Measurements from ENCODE around the gene TLCD3B.

TLCD3B gene

DNA sequence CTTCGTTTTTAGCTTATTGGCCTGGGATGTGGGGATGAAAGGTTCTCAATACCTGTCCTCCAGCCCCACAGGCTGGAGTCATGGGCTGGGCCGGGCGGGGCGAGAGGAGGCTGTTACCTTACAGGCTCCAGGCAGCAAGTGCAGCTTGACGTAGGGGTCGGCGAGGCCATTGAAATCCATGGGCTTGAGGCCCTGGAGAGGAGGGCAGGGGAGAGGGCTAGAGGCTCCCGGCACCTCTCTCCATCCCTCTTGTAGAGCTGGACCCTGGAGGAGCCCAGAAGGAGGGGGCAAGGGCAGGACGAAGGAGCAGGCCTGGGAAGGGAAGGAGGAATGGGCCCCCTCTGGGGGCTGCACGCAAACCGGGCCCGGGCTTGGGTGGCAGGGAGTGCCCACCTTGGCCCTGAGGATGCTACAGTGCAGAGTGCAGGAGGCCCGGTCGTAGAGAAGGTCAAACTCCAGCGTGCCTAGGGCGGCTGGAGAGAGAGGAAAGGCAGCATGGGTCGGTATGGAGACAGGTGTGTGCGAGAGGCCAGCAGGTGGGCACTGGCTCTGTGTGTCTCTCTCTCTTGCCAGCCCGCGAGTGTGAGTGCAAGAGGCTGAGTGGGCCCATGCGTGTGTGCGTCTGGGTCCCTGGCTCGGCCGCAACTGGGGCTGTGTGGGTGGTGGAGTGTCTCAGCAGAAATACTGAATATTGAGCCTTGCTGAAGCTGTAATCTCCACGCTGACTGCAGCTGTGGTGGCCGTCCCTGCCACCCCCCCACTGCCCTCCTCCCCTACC, 21.8 kb downstream of the TLCD3B start:
- Histone ChIP-seq H3K4me3 (ENCODE audit: low read length) (no peak overlapping the region), H3K27me3 (ENCODE audit: insufficient read depth, low read length) (peaks cover 37% of the 10 kb centered on the region)

DNA sequence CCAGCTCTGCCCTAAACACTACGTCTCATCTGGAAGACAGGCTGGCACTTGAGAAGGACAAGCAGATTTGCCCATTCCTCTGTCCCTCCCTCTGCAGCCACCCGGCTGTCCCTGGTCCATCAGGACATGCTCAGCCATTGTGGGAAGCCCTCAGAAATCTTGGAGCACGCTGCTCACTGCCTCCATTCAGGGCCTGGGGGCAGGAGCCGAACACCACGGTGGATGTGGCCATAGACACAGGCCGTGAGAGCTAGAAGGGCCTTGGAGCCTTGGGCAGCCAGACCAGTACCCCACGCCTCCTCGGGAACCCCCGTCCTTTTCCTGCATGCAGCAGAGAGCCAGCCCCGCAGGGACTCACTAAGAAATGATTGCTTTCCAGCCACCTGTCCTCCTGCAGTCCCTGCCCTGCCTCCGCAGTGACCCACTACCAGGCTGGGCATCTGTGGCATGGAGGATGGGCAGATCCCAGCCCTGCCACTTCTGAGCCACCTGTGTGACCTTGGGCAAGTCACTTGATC, 23.6 kb downstream of the TLCD3B start:
- no peaks in the 10 kb centered on the region for H3K9me3 ChIP-seq (ENCODE audit: insufficient read depth, low read depth, low read length)
- H3K27ac ChIP-seq (ENCODE audit: low read length), result no peak overlapping the region
- no peaks in the 10 kb centered on the region; the same call in 1 of the 2 replicates for H3K36me3 ChIP-seq (ENCODE audit: insufficient read depth, low read depth, low read length)
- no peak overlapping the region for H3K4me3 ChIP-seq (ENCODE audit: low read length)
- H3K4me1 ChIP-seq (ENCODE audit: insufficient read depth, low read length), result no peaks in the 10 kb centered on the region; the same call in 1 of the 2 replicates
- H3K27me3 ChIP-seq (ENCODE audit: insufficient read depth, low read length), result peaks cover 33% of the 10 kb centered on the region
- H3K9ac ChIP-seq (ENCODE audit: low read depth, low read length), result no peak overlapping the region

More for the DNA sequence above, 21.8 kb downstream of the TLCD3B start:
- H3K36me3 ChIP-seq (ENCODE audit: insufficient read depth, low read depth, low read length), result no peaks in the 10 kb centered on the region
- no peaks in the 10 kb centered on the region for H3K9me3 ChIP-seq (ENCODE audit: insufficient read depth, low read depth, low read length)
- H3K4me1 ChIP-seq (ENCODE audit: insufficient read depth, low read length), result no peaks in the 10 kb centered on the region; the same call in 1 of the 2 replicates
- no peak overlapping the region for H3K9ac ChIP-seq (ENCODE audit: low read depth, low read length)
- H3K27ac ChIP-seq (ENCODE audit: low read length), result no peak overlapping the region

DNA sequence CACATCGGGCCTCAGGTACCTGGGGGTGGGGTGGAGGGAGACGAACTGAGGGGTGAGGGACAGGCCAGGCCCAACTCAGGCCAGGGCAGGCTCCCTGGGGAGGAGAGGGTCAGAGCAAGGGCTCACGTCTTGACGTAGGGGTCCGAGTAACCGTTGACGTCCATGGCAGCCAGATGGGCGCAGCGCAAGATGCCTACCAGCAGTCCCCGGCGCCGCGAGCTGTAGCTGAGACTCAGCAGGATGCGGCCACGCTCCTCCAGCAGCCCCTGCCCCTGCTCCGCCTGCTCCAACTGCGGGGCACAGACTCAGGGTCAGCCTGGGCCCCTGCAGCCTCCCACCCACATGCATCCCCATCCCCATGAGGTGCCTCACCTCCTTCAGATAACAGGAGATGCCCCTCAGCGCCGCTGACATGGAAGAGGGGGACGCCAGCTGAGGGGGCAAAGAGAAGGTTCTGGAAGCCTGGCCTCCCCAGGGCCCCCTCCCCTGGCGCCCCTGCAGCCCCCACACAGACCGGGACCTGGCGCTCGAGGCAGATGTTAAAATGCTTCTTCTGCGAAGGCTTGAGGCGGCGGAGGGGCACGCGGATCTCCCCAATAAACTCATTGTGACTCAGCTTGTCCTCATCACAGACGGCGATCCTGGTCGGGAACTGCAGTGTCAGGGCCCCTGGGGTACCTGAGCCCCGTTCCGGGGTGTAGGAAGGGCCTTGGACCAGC, 24.3 kb downstream of the TLCD3B start:
- Histone ChIP-seq H3K4me1 (ENCODE audit: insufficient read depth, low read length) (no peaks in the 10 kb centered on the region; the same call in 1 of the 2 replicates), H3K4me3 (ENCODE audit: low read length) (no peak overlapping the region), H3K27ac (ENCODE audit: low read length) (no peak overlapping the region), H3K9ac (ENCODE audit: low read depth, low read length) (no peak overlapping the region), H3K27me3 (ENCODE audit: insufficient read depth, low read length) (peaks cover 27% of the 10 kb centered on the region), H3K36me3 (ENCODE audit: insufficient read depth, low read depth, low read length) (no peaks in the 10 kb centered on the region; the same call in 1 of the 2 replicates), H3K9me3 (ENCODE audit: insufficient read depth, low read depth, low read length) (no peaks in the 10 kb centered on the region)

GRCh38 chr16:30006095-30006473, 25.0 kb downstream of the TLCD3B start:
- Histone ChIP-seq H3K27me3 (ENCODE audit: insufficient read depth, low read length) (peaks cover 22% of the 10 kb centered on the region), H3K9me3 (ENCODE audit: insufficient read depth, low read depth, low read length) (no peaks in the 10 kb centered on the region), H3K27ac (ENCODE audit: low read length) (no peak overlapping the region), H3K36me3 (ENCODE audit: insufficient read depth, low read depth, low read length) (no peaks in the 10 kb centered on the region; the same call in 1 of the 2 replicates), H3K4me3 (ENCODE audit: low read length) (no peak overlapping the region), H3K9ac (ENCODE audit: low read depth, low read length) (no peak overlapping the region), H3K4me1 (ENCODE audit: insufficient read depth, low read length) (peaks cover 2% of the 10 kb centered on the region; the same call in 1 of the 2 replicates)

DNA sequence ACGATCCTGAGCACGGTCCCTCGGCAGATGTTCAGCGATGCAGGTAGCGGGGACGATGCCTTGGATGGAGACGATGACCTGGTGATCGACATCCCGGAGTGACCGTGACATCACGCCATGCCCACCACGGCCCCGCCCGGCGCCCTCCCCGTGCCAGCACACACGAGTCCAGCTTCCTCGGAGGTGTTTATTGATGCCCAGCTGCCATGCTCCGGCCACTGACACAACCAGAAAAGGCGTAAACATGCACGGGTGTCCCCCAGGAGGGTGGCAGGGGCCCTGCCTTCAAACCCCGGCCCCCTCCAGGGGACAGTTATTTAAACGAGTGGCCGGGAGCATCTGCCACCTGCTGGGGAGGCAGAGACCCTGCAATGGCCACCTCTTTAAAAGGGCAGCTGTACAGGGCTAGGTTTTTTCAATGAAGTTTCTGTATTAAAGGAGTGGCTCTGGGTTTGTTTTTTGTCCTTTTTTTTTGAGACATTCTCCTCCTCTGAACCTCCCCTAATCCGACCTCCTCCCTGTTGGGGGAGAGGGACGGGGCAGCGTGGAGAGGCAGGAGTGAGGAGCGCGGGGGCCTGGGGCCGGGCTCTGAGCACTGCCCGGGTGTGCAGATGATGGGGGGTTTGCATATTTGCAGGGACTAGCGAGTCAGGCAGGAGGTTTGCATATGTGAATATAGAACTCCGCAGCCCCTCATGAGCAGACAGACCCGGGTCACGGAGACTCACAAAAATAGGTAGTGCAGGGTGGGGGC, 25.6 kb downstream of the TLCD3B start:
- no peak overlapping the region for H3K9ac ChIP-seq (ENCODE audit: low read depth, low read length)
- peaks cover 2% of the 10 kb centered on the region; the same call in 1 of the 2 replicates for H3K4me1 ChIP-seq (ENCODE audit: insufficient read depth, low read length)
- H3K27ac ChIP-seq (ENCODE audit: low read length), result no peak overlapping the region
- peaks cover 19% of the 10 kb centered on the region for H3K27me3 ChIP-seq (ENCODE audit: insufficient read depth, low read length)
- H3K36me3 ChIP-seq (ENCODE audit: insufficient read depth, low read depth, low read length), result no peaks in the 10 kb centered on the region; the same call in 1 of the 2 replicates
- H3K9me3 ChIP-seq (ENCODE audit: insufficient read depth, low read depth, low read length), result no peaks in the 10 kb centered on the region
- H3K4me3 ChIP-seq (ENCODE audit: low read length), result no peak overlapping the region

GRCh38 chr16:30004811-30005242, 26.2 kb downstream of the TLCD3B start:
- Histone ChIP-seq H3K4me3 (ENCODE audit: low read length) (no peak overlapping the region), H3K9me3 (ENCODE audit: insufficient read depth, low read depth, low read length) (no peaks in the 10 kb centered on the region), H3K27me3 (ENCODE audit: insufficient read depth, low read length) (peaks cover 12% of the 10 kb centered on the region), H3K27ac (ENCODE audit: low read length) (no peak overlapping the region), H3K36me3 (ENCODE audit: insufficient read depth, low read depth, low read length) (no peaks in the 10 kb centered on the region; the same call in 1 of the 2 replicates), H3K4me1 (ENCODE audit: insufficient read depth, low read length) (peaks cover 2% of the 10 kb centered on the region; the same call in 1 of the 2 replicates), H3K9ac (ENCODE audit: low read depth, low read length) (no peak overlapping the region)

DNA sequence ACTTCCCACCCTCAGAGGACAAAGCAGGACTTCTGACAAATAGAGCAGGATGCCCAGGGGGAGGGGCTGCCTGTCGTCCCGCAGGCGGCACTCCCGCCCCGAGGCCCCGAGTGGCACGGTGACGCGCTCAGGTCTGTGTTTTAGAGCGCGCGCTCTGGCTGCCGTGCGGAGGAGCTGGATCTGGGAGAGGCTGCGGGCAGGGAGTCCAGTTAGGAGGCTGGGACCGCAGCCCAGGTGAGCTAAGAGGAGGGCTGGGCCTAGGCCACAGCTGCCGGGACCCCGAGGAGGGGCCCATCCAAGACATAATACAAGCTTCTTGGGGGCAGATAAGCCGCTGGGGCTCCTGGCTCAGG, 26.7 kb downstream of the TLCD3B start:
- H3K27me3 ChIP-seq (ENCODE audit: insufficient read depth, low read length), result peaks cover 8% of the 10 kb centered on the region
- H3K27ac ChIP-seq (ENCODE audit: low read length), result no peak overlapping the region
- H3K4me3 ChIP-seq (ENCODE audit: low read length), result no peak overlapping the region
- H3K9me3 ChIP-seq (ENCODE audit: insufficient read depth, low read depth, low read length), result no peaks in the 10 kb centered on the region
- H3K4me1 ChIP-seq (ENCODE audit: insufficient read depth, low read length), result peaks cover 2% of the 10 kb centered on the region; the same call in 1 of the 2 replicates
- no peaks in the 10 kb centered on the region; the same call in 1 of the 2 replicates for H3K36me3 ChIP-seq (ENCODE audit: insufficient read depth, low read depth, low read length)
- no peak overlapping the region for H3K9ac ChIP-seq (ENCODE audit: low read depth, low read length)

GRCh38 chr16:30003670-30004423, 27.2 kb downstream of the TLCD3B start:
- no peak overlapping the region for H3K27ac ChIP-seq (ENCODE audit: low read length)
- H3K4me1 ChIP-seq (ENCODE audit: insufficient read depth, low read length), result peaks cover 2% of the 10 kb centered on the region; the same call in 1 of the 2 replicates
- H3K36me3 ChIP-seq (ENCODE audit: insufficient read depth, low read depth, low read length), result no peaks in the 10 kb centered on the region; the same call in 1 of the 2 replicates
- no peaks in the 10 kb centered on the region for H3K9me3 ChIP-seq (ENCODE audit: insufficient read depth, low read depth, low read length)
- peaks cover 3% of the 10 kb centered on the region for H3K27me3 ChIP-seq (ENCODE audit: insufficient read depth, low read length)
- no peak overlapping the region for H3K4me3 ChIP-seq (ENCODE audit: low read length)
- H3K9ac ChIP-seq (ENCODE audit: low read depth, low read length), result no peak overlapping the region

DNA sequence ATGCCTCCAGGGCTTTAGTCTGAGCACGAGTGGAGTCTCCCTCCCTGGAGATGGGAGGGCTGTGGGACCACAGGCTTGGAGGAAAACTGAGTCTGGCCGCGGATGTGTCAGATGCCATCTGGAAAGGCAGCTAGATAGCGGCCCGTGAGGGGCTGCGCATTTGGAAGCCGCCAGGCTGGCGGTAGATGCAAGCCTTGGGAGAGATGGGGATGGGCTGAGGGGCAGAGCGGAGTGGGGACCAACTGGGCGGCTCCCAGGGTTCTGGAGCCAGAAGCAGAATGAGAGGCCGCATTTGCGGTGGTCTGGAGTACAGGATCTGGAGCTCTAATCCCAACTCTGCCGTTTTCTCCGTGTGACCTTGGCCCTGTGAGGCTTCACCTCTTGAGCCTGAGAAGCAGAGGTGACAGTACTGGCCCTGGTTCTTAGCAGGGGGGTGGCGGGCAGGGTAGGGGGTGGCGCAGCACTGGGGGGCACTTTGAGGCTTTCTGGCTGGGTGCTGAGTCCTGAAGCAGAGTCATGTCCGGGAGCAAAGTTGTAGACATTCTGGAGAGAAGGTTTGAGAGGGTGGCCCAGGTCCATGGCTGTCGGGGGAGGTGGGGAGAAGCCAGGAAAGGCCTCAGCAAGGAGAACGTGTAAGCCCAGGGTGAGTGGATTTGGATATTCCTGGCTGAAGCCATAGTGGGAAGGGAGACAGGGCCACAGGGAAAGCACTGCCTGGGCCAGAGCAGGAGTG, 28.3 kb downstream of the TLCD3B start:
- Histone ChIP-seq H3K9ac (ENCODE audit: low read depth, low read length) (no peak overlapping the region), H3K4me1 (ENCODE audit: insufficient read depth, low read length) (peaks cover 2% of the 10 kb centered on the region; the same call in 1 of the 2 replicates), H3K36me3 (ENCODE audit: insufficient read depth, low read depth, low read length) (peaks cover 8% of the 10 kb centered on the region; the same call in 1 of the 2 replicates), H3K4me3 (ENCODE audit: low read length) (no peak overlapping the region), H3K9me3 (ENCODE audit: insufficient read depth, low read depth, low read length) (no peaks in the 10 kb centered on the region), H3K27ac (ENCODE audit: low read length) (no peak overlapping the region), H3K27me3 (ENCODE audit: insufficient read depth, low read length) (no peaks in the 10 kb centered on the region)

Data from iPS-20b (cell line).